ENCODE results near the gene OR4D1. TPM values are rescaled to one million over a fixed set of nuclear protein-coding genes. Genes with fewer than 3 reads are reported as not detected.

The OR4D1 gene
- total and polyA plus RNA-seq, 9 of the 15 experiments (the other 6 are each of a cell fraction or from before 2014, with no cell fraction given): not detected

- peak; percentile 33; the same call in 1 of the 2 replicates for TF ChIP-seq REST (IDR thresholded peaks at IDR 0.05; ENCODE audit: borderline replicate concordance)
- 0 out of 2 replicates have a peak, but pooled peaks have one; percentile 69 for TF ChIP-seq REST (CRISPR knock-in tag; IDR thresholded peaks at IDR 0.05; ENCODE audit: low read depth)
- TF ChIP-seq PHF20 (IDR thresholded peaks at IDR 0.05; ENCODE audit: partially characterized antibody): no peak
- no peak for TF ChIP-seq NKRF (IDR thresholded peaks at IDR 0.05; ENCODE audit: borderline replicate concordance)
- TF ChIP-seq GABPA (tag; conservative IDR thresholded peaks at IDR 0.05; ENCODE audit: low read depth): no peak
- TF ChIP-seq TOE1 (IDR thresholded peaks at IDR 0.05; ENCODE audit: borderline replicate concordance): no peak
- no peak for TF ChIP-seq TOE1 (CRISPR knock-in tag; IDR thresholded peaks at IDR 0.05; ENCODE audit: borderline replicate concordance, low read depth)
- no peak for TF ChIP-seq HDAC6 (IDR thresholded peaks at IDR 0.05; ENCODE audit: low read depth, low read length)
- TF ChIP-seq DEAF1 (CRISPR knock-in tag; IDR thresholded peaks at IDR 0.05): peak; percentile 23; the same call in 1 of the 2 replicates
Measured at GRCh38 chr17:58184986-58185761, 37.0 kb downstream of the OR4D1 start (continued).
